Measurements from ENCODE around the gene PLXNA1. TPM values are rescaled to one million over a fixed set of nuclear protein-coding genes. Genes with fewer than 3 reads are reported as not detected.
A peak's percentile ranks its signal among the peaks of the same experiment; 100 is the strongest.

The PLXNA1 gene
- polyA plus RNA-seq, 1 of the 3 experiments (the other 2 are of a cell fraction): 48.1 TPM

- Histone ChIP-seq H2AFZ (ENCODE audit: low read depth) (no peak overlapping the region), H3K4me1 (ENCODE audit: control insufficient read depth in 1 of 2, insufficient read depth in 2 of 2, low read depth in 1 of 2, low read length in 1 of 2) (peaks cover 5 to 36% of the 10 kb centered on the region in 2 experiments; a peak in 2 of 4 replicates), H3K4me3 (ENCODE audit: low read depth in 2 of 2, low read length in 1 of 2) (no peak overlapping the region), H3K9me2 (no peaks in the 10 kb centered on the region), H3K27ac (ENCODE audit: low read depth in 2 of 2, low read length in 1 of 2) (no peak overlapping the region), H3K36me3 (replicated peaks in 1 of 2; ENCODE audit: control insufficient read depth in 1 of 2, insufficient read depth in 2 of 2, low read length in 1 of 2) (peaks cover 8 to 71% of the 10 kb centered on the region in 2 experiments), H3K9ac (no peak overlapping the region), H3K4me2 (no peak overlapping the region), H3K79me2 (ENCODE audit: insufficient read depth) (no peaks in the 10 kb centered on the region), H3K27me3 (ENCODE audit: insufficient read depth) (no peaks in the 10 kb centered on the region), H3F3A (replicated peaks; ENCODE audit: insufficient read depth) (no peaks in the 10 kb centered on the region), H3K9me3 (no peaks in the 10 kb centered on the region), H4K20me1 (ENCODE audit: insufficient read depth) (0 out of 2 replicates have a peak, but pooled peaks cover 2% of the 10 kb centered on the region)
- DNase-seq: no peak
- TF ChIP-seq GABPA (IDR thresholded peaks at IDR 0.05; ENCODE audit: low read depth): no peak
- ChIA-PET POLR2A (no interaction called here), CTCF (interaction anchor here (0.7 to 4.5 kb wide), 3 partner anchors 12 to 334 kb away, joined by 3 to 27 read pairs (median 4); partner anchors contain the start of gene PLXNA1)
- WGBS (ENCODE audit: low lambda C conversion rate): 96% methylated on average over 20 of the region's 50 CpGs
Observed at GRCh38 chr3:127013758-127014535, 31.0 kb downstream of the PLXNA1 start.

GRCh38 chr3:127014536-127015281 is 31.8 kb downstream of the PLXNA1 start:
- peaks cover 10 to 43% of the 10 kb centered on the region in 2 experiments; a peak in 2 of 4 replicates for H3K4me1 ChIP-seq (ENCODE audit: control insufficient read depth in 1 of 2, insufficient read depth in 2 of 2, low read depth in 1 of 2, low read length in 1 of 2)
- H2AFZ ChIP-seq (ENCODE audit: low read depth): no peak overlapping the region
- DNase-seq: no peak
- H3F3A ChIP-seq (replicated peaks; ENCODE audit: insufficient read depth): no peaks in the 10 kb centered on the region
- H3K27ac ChIP-seq (ENCODE audit: low read depth in 2 of 2, low read length in 1 of 2): peak overlapping the region in 1 of 2 experiments; percentile 47; a peak in 1 of 4 replicates
- TF ChIP-seq TAF1 (IDR thresholded peaks at IDR 0.05; ENCODE audit: borderline replicate concordance, low read depth, low read length) (no peak), EZH2phosphoT487 (IDR thresholded peaks at IDR 0.05; ENCODE audit: borderline replicate concordance, low read depth) (no peak), RCOR1 (IDR thresholded peaks at IDR 0.05; ENCODE audit: low read length) (no peak), POLR2AphosphoS5 (IDR thresholded peaks at IDR 0.05; ENCODE audit: low read depth, low read length) (no peak), JUND (IDR thresholded peaks at IDR 0.05) (no peak), PBX3 (IDR thresholded peaks at IDR 0.05) (no peak), USF1 (IDR thresholded peaks at IDR 0.05; ENCODE audit: borderline replicate concordance, low read depth) (no peak), FOSL2 (IDR thresholded peaks at IDR 0.05; ENCODE audit: borderline replicate concordance, low read depth) (no peak), GATA2 (CRISPR knock-in tag; IDR thresholded peaks at IDR 0.05) (no peak), ZBTB33 (IDR thresholded peaks at IDR 0.05; ENCODE audit: borderline replicate concordance, low read depth) (no peak), NFIC (IDR thresholded peaks at IDR 0.05; ENCODE audit: borderline replicate concordance) (no peak), YY1 (IDR thresholded peaks at IDR 0.05; ENCODE audit: low read depth) (no peak)
- no peak overlapping the region for H3K4me2 ChIP-seq
- WGBS (ENCODE audit: low lambda C conversion rate): 88% methylated on average over 23 of the region's 35 CpGs
- no peaks in the 10 kb centered on the region for H3K9me3 ChIP-seq
- H3K4me3 ChIP-seq (ENCODE audit: low read depth in 2 of 2, low read length in 1 of 2): no peak overlapping the region
- ChIA-PET CTCF (interaction anchor here (1.0 to 4.5 kb wide), 3 partner anchors 12 to 441 kb away, joined by 4 to 27 read pairs (median 4); partner anchors contain the start of gene PLXNA1), POLR2A (no interaction called here)
- no peak overlapping the region for H3K9ac ChIP-seq
- no peaks in the 10 kb centered on the region for H3K79me2 ChIP-seq (ENCODE audit: insufficient read depth)
- H4K20me1 ChIP-seq (ENCODE audit: insufficient read depth): 0 out of 2 replicates have a peak, but pooled peaks cover 2% of the 10 kb centered on the region
- H3K9me2 ChIP-seq: no peaks in the 10 kb centered on the region
- H3K36me3 ChIP-seq (replicated peaks in 1 of 2; ENCODE audit: control insufficient read depth in 1 of 2, insufficient read depth in 2 of 2, low read length in 1 of 2): peaks cover 10 to 75% of the 10 kb centered on the region in 2 experiments
- no peaks in the 10 kb centered on the region for H3K27me3 ChIP-seq (ENCODE audit: insufficient read depth)

All from SK-N-SH (cell line).